HCT116 (cell line): ENCODE results near the gene TYRP1. TPM values are rescaled to one million over a fixed set of nuclear protein-coding genes. Genes with fewer than 3 reads are reported as not detected.

Experiments used
- ATAC-seq: fragments of 200-7000 bp; cut with Tn5 transposase; 2 replicates; pipeline ENCODE4 v1.9.1; 2020; ENCODE audit warnings: mild to moderate bottlenecking, moderate library complexity
- BruUV-seq: library from RNA; stranded (reverse); fragments of 400-500 nt; replicated peaks from 2 replicates; lab custom pipeline; 2021; lab: Mats Ljungman, UMichigan
- CTCF ChIA-PET: fragments of 300-600 bp; sonication (Branson Sonifier 250); formaldehyde crosslinking; loops from one replicate; lab custom pipeline; 2021; ENCODE audit warnings: antibody characterized with exemption; lab: Charles Lee
- POLR2A ChIA-PET: fragments of 300-600, 350-600 bp; sonication (Branson Sonifier 250); formaldehyde crosslinking; loops from one replicate; lab custom pipeline; 2021; ENCODE audit warnings: antibody characterized with exemption; lab: Charles Lee
- RAD21 ChIA-PET, 2 experiments: fragments of 300-600 bp; sonication (Branson Sonifier 250); formaldehyde crosslinking; loops; one replicate each; lab custom pipeline; 2023; ENCODE audit warnings: low total read pairs in 2 of 2; ENCODE audit not compliant: uncharacterized antibody in 2 of 2, unreplicated experiment in 2 of 2, low non-redundant PET in 1 of 2; lab: Charles Lee
- DNase-seq: peaks from one replicate; pipeline ENCODE4 v3.0.0-alpha.2; 2010; ENCODE audit warnings: low read depth, low spot score
- H2AFZ ChIP-seq: fragments of 200-600 bp; shearing (Covaris generic), sonication (generic); 2 replicates; pipeline ENCODE4 v1.6.1; 2017; ENCODE audit warnings: low read depth, mixed run types, mixed read lengths, antibody characterized with exemption, low read length; ENCODE audit not compliant: poor library complexity, severe bottlenecking
- H3K27ac ChIP-seq: 2 replicates; pipeline ENCODE4 v1.5.1; 2012; ENCODE audit warnings: low read depth, low read length
- H3K27me3 ChIP-seq: fragments of 200-600 bp; sonication (generic); 2 replicates; pipeline ENCODE4 v1.6.1; 2016; ENCODE audit warnings: mixed run types, low read length, mixed read lengths; ENCODE audit not compliant: insufficient read depth
- H3K36me3 ChIP-seq, 2 experiments: fragments of 200-500 bp in 1 of 2; fragments of 200-600 bp in 1 of 2; sonication (Bioruptor generic) in 1 of 2; sonication (generic) in 1 of 2; 2 replicates each; pipeline versions ENCODE4 v1.5.1 to v1.6.1; 2014 to 2016; ENCODE audit warnings: low read length in 2 of 2, inconsistent platforms in 1 of 2, mixed read lengths in 1 of 2, mixed run types in 1 of 2; ENCODE audit not compliant: insufficient read depth in 2 of 2, control insufficient read depth in 1 of 2
- H3K4me1 ChIP-seq, 2 experiments: fragments of 200-600 bp in 1 of 2; sonication (generic) in 1 of 2; 2 replicates each; pipeline versions ENCODE4 v1.5.1 to v1.6.1; 2012 to 2017; ENCODE audit warnings: low read length in 2 of 2, inconsistent platforms in 1 of 2, mild to moderate bottlenecking in 1 of 2, mixed read lengths in 1 of 2, mixed run types in 1 of 2, moderate library complexity in 1 of 2; ENCODE audit not compliant: insufficient read depth in 2 of 2, control insufficient read depth in 1 of 2
- H3K4me2 ChIP-seq: fragments of 200-600 bp; sonication (generic); 2 replicates; pipeline ENCODE4 v1.6.1; 2017; ENCODE audit warnings: mixed run types, low read length, mixed read lengths
- H3K4me3 ChIP-seq, 2 experiments: fragments of 200-600 bp in 1 of 2; sonication (generic) in 1 of 2; replicated peaks in 1 of 2; 2 replicates each; pipeline ENCODE4 v1.5.1; 2011 to 2016; ENCODE audit warnings: low read length in 2 of 2, control low read depth in 1 of 2, low read depth in 1 of 2, mild to moderate bottlenecking in 1 of 2, mixed read lengths in 1 of 2, mixed run types in 1 of 2
- H3K79me2 ChIP-seq: fragments of 200-600 bp; sonication (generic); 2 replicates; pipeline ENCODE4 v1.6.1; 2017; ENCODE audit warnings: mild to moderate bottlenecking, mixed run types, low read length, moderate library complexity, mixed read lengths; ENCODE audit not compliant: insufficient read depth
- H3K9ac ChIP-seq: fragments of 200-600 bp; sonication (generic); 2 replicates; pipeline ENCODE4 v1.6.1; 2016; ENCODE audit warnings: low read length, mixed read lengths
- H3K9me2 ChIP-seq: fragments of 200-600 bp; sonication (generic), shearing (Covaris generic); 2 replicates; pipeline ENCODE4 v1.6.1; 2017; ENCODE audit warnings: mixed run types, mild to moderate bottlenecking, moderate library complexity; ENCODE audit not compliant: insufficient read depth
- H3K9me3 ChIP-seq, 2 experiments: fragments of 200-500 bp in 1 of 2; fragments of 200-600 bp in 1 of 2; sonication (Bioruptor generic) in 1 of 2; sonication (generic) in 1 of 2; 2 replicates each; pipeline ENCODE4 v1.6.1; 2014 to 2017; ENCODE audit warnings: low read length in 2 of 2, mixed read lengths in 2 of 2, inconsistent platforms in 1 of 2, low read depth in 1 of 2, mild to moderate bottlenecking in 1 of 2, mixed run types in 1 of 2, moderate library complexity in 1 of 2; ENCODE audit not compliant: control insufficient read depth in 1 of 2, insufficient read depth in 1 of 2
- H4K20me1 ChIP-seq: fragments of 200-600 bp; sonication (generic), shearing (Covaris generic); 2 replicates; pipeline ENCODE4 v1.6.1; 2017; ENCODE audit warnings: mixed run types, mild to moderate bottlenecking, moderate library complexity; ENCODE audit not compliant: insufficient read depth
- ZFX ChIP-seq: fragments of 450-650 bp; IDR thresholded peaks from 2 replicates; pipeline ENCODE4 v1.6.1; 2017
- intact Hi-C: fragments of 100-400 bp; cut with micrococcal nuclease; formaldehyde crosslinking; loops from 2 replicates; pipeline ENCODE4 v1.10.0; 2022
- total RNA-seq: library from RNA; stranded (reverse); gene quantifications from one replicate; pipeline ENCODE4 v1.2.1, GENCODE V29; 2021; ENCODE audit not compliant: unreplicated experiment
- TF ChIP-seq, protein P1 (sequence below): IDR thresholded peaks from 2 replicates; pipeline ENCODE4 v1.6.1; 2012
- TF ChIP-seq, protein P2 (sequence below), 3 experiments: fragments of 200-600 bp in 1 of 3; sonication (generic) in 1 of 3; IDR thresholded peaks in 2 of 3; conservative IDR thresholded peaks in 1 of 3; 2 replicates each; pipeline ENCODE4 v1.5.1; 2012 to 2017; ENCODE audit warnings: low read depth in 2 of 3, low read length in 2 of 3, antibody characterized with exemption in 1 of 3, borderline replicate concordance in 1 of 3, control low read depth in 1 of 3, mild to moderate bottlenecking in 1 of 3, mixed read lengths in 1 of 3, mixed run types in 1 of 3, moderate library complexity in 1 of 3; ENCODE audit not compliant: insufficient read depth in 1 of 3

The TYRP1 gene
- total RNA-seq, 1 experiment from 2014 or later: not detected

DNA sequence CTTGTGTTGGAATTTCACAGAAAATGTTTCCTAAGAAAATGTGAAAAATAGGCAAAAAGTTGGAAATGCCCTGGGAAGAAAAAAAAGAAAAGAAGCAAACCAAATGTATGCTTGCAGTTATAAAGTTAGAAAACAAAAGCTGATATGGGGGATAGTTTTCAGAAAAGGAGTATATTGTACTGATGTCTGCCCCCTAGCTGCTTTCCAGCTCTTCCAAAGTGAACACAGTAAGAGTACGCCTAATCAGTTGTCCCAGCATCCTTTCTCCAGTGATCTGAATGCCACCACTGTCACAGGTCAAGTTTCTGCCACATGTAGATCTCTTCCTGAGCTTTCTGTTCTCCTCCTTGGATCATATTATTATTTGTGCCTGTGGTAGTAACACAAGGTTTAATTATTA lies 5.8 kb downstream of the TYRP1 start:
- RAD21 ChIA-PET: no interaction called here

DNA sequence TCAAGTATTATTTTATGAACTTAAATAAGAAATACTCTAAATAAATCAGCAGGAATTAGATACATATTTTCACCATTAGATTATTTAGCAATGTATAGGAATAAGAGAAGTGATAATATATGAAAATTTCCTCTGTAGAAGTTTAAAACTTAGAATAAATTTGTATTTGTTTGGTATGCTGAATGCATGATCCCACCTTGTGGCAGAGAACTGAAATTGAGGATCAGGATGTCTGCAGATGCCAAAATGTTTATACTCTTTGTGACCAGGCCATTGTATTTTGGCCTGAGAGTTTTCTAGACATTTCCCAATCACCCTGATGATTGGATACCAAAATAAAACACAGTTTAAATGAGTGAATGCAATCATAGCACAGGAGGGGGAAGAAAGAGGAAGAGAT lies 6.3 kb downstream of the TYRP1 start:
- Histone ChIP-seq H3K4me1 (no peaks in the 10 kb centered on the region), H3K9me3 (no peaks in the 10 kb centered on the region), H2AFZ (no peak overlapping the region)
- RAD21 ChIA-PET: no interaction called here
- intact Hi-C loops: loop anchor here (5.0 kb wide), 1 partner anchor 1733 kb away; no protein-coding TSS in a partner anchor
- no peak for DNase-seq
- no TSS peak for BruUV-seq
- TF ChIP-seq, protein P1, sequence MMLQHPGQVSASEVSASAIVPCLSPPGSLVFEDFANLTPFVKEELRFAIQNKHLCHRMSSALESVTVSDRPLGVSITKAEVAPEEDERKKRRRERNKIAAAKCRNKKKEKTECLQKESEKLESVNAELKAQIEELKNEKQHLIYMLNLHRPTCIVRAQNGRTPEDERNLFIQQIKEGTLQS: no peak
- TF ChIP-seq, protein P2, sequence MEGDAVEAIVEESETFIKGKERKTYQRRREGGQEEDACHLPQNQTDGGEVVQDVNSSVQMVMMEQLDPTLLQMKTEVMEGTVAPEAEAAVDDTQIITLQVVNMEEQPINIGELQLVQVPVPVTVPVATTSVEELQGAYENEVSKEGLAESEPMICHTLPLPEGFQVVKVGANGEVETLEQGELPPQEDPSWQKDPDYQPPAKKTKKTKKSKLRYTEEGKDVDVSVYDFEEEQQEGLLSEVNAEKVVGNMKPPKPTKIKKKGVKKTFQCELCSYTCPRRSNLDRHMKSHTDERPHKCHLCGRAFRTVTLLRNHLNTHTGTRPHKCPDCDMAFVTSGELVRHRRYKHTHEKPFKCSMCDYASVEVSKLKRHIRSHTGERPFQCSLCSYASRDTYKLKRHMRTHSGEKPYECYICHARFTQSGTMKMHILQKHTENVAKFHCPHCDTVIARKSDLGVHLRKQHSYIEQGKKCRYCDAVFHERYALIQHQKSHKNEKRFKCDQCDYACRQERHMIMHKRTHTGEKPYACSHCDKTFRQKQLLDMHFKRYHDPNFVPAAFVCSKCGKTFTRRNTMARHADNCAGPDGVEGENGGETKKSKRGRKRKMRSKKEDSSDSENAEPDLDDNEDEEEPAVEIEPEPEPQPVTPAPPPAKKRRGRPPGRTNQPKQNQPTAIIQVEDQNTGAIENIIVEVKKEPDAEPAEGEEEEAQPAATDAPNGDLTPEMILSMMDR (IDR thresholded peaks at IDR 0.05 in 2 of 3, conservative IDR thresholded peaks at IDR 0.05 in 1 of 3; ENCODE audit: borderline replicate concordance in 1 of 3, insufficient read depth in 1 of 3, low read depth in 2 of 3, low read length in 2 of 3): peak in 2 of 3 experiments; percentile 26 to 30; a peak in 2 of 6 replicates
- TF ChIP-seq, all 23 proteins: peak for 1
- no peaks in the 10 kb centered on the region for H3K36me3 ChIP-seq
- H3K9ac ChIP-seq: no peak overlapping the region
- H3K4me2 ChIP-seq: no peak overlapping the region
- ChIA-PET CTCF (interaction anchor here (1.5 kb wide), 1 partner anchor 391 kb away, joined by 4 read pairs; no protein-coding TSS in a partner anchor), POLR2A (no interaction called here)
- 0 out of 2 replicates have a peak, but pooled peaks cover 4% of the 10 kb centered on the region for H3K27me3 ChIP-seq
- H3K27ac ChIP-seq: no peak overlapping the region
- peak; percentile 53; the same call in 1 of the 2 replicates for ATAC-seq
- H3K79me2 ChIP-seq: no peaks in the 10 kb centered on the region
- no peak overlapping the region for H3K4me3 ChIP-seq
- no peaks in the 10 kb centered on the region for H4K20me1 ChIP-seq
- no peaks in the 10 kb centered on the region for H3K9me2 ChIP-seq

More for the DNA sequence above, 5.8 kb downstream of the TYRP1 start:
- no peak overlapping the region for H3K9ac ChIP-seq
- TF ChIP-seq, protein P2 (IDR thresholded peaks at IDR 0.05 in 2 of 3, conservative IDR thresholded peaks at IDR 0.05 in 1 of 3; ENCODE audit: borderline replicate concordance in 1 of 3, insufficient read depth in 1 of 3, low read depth in 2 of 3, low read length in 2 of 3): peak in 2 of 3 experiments; percentile 25 to 51; a peak in 3 of 6 replicates
- no peak for TF ChIP-seq ZFX
- TF ChIP-seq, all 23 proteins: peak for 1
- Histone ChIP-seq H2AFZ (no peak overlapping the region), H3K9me3 (no peaks in the 10 kb centered on the region), H3K27ac (no peak overlapping the region), H3K79me2 (no peaks in the 10 kb centered on the region), H3K27me3 (0 out of 2 replicates have a peak, but pooled peaks cover 4% of the 10 kb centered on the region), H3K4me3 (no peak overlapping the region), H3K4me1 (no peaks in the 10 kb centered on the region), H3K36me3 (no peaks in the 10 kb centered on the region), H3K4me2 (no peak overlapping the region), H3K9me2 (no peaks in the 10 kb centered on the region), H4K20me1 (no peaks in the 10 kb centered on the region)
- no TSS peak for BruUV-seq
- intact Hi-C loops: loop anchor here (5.0 kb wide), 1 partner anchor 1733 kb away; no protein-coding TSS in a partner anchor
- ChIA-PET CTCF (interaction anchor here (1.5 kb wide), 1 partner anchor 391 kb away, joined by 4 read pairs; no protein-coding TSS in a partner anchor), POLR2A (no interaction called here)
- DNase-seq: no peak
- peak; percentile 63 for ATAC-seq
